HG03378 (cell line): ENCODE measurements around the gene DVL1.

Experiments used
- ATAC-seq: cut with Tn5 transposase; IDR thresholded peaks from one replicate; pipeline ENCODE4 v1.9.1; 2021; ENCODE audit warnings: mild to moderate bottlenecking, moderate library complexity; ENCODE audit not compliant: unreplicated experiment

The DVL1 gene

GRCh38 chr1:1356796-1357401, 7.7 kb upstream of the DVL1 start:
- ATAC-seq, result no peak

- ATAC-seq, result no peak
These were observed 7.1 kb upstream of the DVL1 start for GRCh38 chr1:1356166-1356795.

DNA sequence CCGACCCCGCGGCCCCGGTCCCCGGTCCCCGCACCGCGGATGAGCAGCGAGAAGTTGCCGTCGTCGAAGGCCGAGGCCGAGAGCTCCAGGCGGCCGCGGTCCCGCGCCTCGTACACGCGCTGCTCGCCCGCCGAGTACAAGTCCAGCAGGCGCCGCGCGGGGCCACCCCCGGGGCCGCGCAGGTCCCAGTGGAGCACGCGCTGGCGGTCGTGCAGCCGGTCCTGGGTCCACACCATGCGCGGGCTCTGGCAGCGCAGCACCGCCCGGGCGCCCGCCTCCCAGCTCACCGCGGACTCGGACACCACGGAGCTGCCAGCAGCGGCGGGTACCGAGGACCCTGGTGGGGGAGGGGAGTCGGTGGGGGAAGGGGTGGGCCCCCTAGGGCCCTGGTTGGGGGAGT, 6.2 kb upstream of the DVL1 start:
- no peak for ATAC-seq

DNA sequence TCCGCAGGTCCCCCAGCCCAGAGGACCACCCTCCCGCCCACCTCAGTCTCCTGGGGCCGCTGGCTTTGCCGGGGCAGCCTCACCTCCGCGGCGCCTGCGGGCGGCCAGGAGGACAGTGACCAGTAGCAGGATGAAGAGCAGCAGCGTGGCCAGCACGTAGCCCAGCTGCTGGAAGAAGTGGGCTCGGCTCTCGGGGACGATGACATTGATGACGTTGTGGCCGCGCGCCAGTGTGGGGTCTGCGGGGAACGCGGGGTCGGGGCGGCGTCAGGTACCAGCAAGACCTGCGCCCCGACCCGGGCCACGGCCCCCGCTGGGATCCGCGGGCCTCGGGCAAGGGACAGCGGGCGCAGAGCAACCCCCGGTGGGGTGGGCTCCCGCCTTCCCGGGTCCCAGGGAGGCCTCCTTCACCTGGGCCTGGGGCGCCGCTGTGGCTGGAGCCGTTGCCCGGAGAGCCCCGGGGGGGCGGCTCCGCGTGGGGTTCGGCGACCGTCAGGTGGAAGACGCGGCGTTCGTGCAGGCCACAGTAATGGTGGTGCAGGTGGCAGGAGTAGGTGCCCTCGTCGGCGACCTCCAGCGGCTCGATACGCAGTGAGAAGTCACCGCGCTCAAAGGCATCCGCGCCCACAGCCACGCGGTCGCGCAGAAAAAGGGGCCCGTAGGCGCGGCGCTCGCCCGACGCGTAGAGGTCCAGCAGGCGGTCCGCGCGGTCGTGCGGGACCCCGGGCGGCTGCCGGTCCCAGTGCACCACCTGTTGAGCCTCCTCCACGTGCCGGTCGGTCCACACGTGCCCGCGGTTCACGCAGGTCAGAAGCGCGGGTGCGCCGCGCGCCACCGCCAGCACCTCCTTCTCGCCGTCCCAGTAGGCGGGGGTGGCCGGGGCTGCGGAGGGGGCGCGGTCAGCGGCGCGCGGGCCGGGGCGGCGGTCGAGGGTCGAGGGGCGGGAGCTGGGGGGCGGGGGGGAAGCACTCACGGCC, 5.3 kb upstream of the DVL1 start:
- ATAC-seq, result no peak

DNA sequence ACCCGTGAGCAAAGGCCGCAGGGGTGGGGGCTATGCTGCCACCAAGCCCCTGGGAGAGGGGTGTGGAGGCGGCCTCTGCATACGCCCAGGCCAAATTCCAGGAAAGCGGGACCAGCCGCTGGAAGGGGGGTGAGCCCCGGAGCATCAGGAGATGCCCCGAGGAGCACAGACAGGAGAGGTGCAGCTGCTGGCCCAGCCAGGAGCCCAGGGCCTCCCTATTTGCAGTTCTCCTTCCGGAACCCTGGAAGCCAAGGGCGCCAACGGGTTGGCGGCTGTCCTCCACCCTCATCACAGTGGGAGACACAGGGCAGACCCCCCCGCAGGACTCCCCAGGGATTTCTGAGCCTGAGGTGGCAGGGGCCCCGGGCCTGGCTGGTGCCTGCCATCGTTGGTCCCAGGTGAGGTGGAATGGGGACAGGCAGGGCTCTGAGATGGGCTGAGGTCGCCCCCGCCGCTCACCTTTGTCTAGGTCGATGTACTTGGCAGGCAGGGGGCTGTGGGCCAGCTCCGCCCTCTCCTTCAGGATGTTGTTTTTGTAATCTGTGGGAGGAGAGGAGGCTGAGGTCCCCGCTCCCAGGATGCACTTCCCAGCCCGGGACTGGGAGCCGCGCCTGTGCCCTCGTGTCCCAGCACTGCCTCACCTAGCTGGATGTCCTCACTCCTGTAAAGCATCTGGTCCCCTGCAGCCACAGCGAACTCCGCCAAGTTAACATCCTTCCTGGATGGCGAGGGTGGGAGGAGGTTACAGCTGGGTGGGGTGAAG, 4.4 kb upstream of the DVL1 start:
- no peak for ATAC-seq

DNA sequence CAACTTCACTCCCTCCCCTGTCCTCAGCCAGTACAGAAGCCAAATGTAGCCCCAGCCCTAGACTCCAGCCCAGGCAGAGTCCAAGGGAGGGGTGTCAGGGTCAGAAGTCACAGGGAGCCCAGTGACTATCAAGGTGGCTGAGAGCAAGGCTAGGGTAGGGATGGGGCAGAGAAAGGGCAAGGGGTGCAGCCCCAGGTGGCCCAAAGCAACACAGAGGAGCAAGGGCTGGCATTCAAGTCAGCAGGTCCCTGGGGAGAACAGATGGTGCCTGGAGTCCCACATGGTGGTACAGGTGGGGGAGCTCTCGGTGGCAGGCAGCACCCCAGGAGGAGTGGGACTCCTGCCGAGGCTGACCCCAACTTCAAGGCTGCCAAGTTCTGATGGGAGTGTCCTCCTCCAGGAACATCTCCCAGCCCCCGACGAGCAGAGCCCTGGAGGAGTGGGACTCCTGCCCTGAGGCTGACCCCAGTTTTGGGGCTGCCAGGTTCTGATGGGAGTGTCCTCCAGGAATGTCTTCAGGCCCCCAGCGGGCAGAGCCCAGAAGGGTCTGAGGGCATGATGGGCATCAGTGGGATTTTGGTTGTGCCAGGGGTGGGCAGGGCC, 3.7 kb upstream of the DVL1 start:
- no peak for ATAC-seq

DNA sequence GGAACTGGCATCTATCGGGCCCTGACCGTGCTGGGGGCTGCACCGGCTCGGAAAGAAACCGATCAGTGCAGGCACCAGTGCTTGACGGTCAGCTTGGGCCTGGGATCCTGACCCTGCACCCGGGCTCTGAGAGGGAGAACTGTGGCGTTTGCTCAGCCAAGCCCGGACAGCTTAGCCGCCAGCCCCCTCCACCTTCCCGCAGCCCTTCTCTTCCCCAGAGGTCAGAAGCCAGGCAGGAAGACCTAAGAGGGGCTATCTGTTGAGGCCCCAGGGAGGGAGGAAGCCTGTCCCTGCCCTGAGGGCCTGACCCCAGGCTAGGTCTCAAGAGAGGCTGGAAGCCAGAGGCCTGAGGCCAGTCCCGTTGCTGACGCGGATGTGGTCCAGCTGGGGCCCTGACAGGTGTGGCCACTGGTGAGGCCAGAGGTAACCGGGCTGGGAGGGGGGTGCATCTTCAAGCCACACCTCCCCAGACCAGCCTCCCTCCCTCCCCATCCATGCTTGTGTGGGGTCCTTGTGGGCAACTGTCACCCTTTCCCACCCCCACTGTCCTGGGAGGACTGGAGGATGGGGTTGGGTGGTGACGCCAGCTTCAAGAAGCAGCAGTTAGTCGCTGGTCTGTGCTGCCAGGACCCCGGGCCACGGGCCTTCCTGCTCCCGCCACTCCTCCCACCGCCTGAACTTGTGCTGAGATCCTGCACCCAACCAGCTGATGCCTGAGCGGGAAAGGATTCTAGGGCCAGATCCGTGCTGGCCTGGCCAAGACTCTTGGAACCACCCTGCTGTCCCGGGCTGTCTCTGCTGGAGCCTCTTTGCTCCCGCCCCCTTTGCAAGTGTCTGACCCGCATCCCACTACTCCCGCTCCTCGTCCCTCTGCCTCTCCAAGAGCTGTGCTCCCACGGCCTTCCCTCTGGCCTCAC, 2.6 kb upstream of the DVL1 start:
- no peak for ATAC-seq

- ATAC-seq, result no peak
These were observed 580 bp downstream of the DVL1 start for GRCh38 chr1:1348420-1349255.

- ATAC-seq, result no peak
These were observed 1.4 kb downstream of the DVL1 start for GRCh38 chr1:1347663-1348419.

DNA sequence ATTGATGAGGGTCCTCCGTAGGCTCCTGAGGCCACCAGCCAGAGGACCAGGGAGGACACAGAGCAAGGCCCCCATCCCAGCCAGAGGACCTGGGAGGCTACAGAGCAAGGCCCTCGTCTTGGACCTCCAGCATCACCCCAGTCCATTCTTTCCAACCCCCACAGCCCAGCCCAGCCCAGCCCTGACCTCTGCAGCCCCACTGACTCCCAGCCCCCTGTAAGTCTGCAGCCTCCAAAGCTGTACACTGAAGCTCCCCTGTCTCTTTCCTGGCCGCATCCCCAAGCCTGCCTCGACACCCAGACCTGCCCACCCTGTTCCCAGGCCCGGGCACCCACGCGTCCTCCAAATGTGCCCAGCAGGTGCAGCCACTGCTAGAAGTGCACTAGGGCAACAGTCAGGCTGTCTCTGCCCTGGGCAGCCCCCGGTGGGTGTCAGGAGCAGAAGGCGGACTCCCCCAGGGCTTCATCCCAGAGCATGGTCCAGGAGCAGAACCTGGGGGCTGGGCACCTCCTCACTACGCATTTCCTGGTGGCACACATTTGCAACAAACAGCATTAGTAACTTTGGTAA, 2.1 kb downstream of the DVL1 start:
- no peak for ATAC-seq

DNA sequence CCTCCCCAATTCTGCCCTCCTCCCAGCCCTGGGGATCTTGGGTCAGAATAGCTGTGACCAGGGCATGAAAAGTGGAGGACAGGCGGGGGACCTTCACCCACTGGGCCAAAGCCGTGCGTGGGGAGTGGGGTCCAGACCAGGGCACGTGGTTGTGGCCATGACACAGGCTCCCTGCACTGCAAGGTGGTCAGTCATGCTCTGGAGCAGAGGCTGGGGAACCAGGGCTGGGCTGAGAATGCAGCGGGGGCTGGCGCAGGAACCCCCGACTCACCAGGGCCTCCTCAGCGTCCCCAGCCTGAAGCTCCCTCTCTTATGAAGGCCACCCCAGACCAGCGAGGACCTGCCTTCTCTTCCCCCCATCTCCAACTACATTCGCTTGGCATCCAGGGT, 2.7 kb downstream of the DVL1 start:
- no peak for ATAC-seq

GRCh38 chr1:1345860-1346500, 3.2 kb downstream of the DVL1 start:
- ATAC-seq, result no peak

DNA sequence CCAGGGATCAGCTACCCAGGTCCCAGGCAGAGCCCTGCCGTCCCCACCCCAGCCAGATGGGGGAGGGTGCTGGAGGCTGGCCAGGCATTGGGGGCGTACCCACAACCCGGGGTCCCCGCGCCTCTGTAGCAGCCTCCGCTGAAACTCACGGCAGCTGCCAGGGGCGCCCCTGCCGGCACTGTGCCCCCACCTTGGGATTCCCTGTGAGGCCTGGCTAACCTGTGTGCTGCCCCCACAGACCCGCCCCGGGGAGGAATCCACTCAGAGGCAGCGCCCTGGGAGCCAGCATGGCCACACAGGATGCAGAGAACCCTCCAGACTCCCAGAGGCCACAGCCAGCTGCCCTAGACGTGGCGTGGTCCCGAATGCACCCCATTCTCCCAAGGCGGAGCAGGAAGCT, 3.8 kb downstream of the DVL1 start:
- ATAC-seq, result no peak

- no peak for ATAC-seq
These were observed 4.4 kb downstream of the DVL1 start for GRCh38 chr1:1344655-1345361.

GRCh38 chr1:1343811-1344421, 5.3 kb downstream of the DVL1 start:
- no peak for ATAC-seq

GRCh38 chr1:1342584-1343115, 6.6 kb downstream of the DVL1 start:
- ATAC-seq, result no peak
